Measurements from ENCODE around the gene EDN2.

GRCh38 chr1:41462680-41463004 is 21.8 kb downstream of the EDN2 start:
- TF ChIP-seq CTCF (conservative IDR thresholded peaks at IDR 0.05 in 1 of 2, IDR thresholded peaks at IDR 0.05 in 1 of 2; ENCODE audit: extremely low read depth in 1 of 2, insufficient read depth in 1 of 2, low read depth in 1 of 2, low read length in 2 of 2) (no peak), EZH2 (IDR thresholded peaks at IDR 0.05; ENCODE audit: borderline replicate concordance, low read length) (no peak)

Data from mammary epithelial cell (primary cell).